ENCODE results near the gene GGN.

- no peak for TF ChIP-seq CTCF (optimal IDR thresholded peaks at IDR 0.05 in 1 of 3, IDR thresholded peaks at IDR 0.05 in 1 of 3, conservative IDR thresholded peaks at IDR 0.05 in 1 of 3; ENCODE audit: extremely low read depth in 1 of 3, insufficient read depth in 2 of 3, low read length in 3 of 3)
- no peak for TF ChIP-seq EZH2 (IDR thresholded peaks at IDR 0.05; ENCODE audit: low read length)
These were observed 34.0 kb upstream of the GGN start for GRCh38 chr19:38421856-38422255.
